GM18507 (cell line): ENCODE results near the gene RBM43.
"Not testable (repeated sequence)": the region's sequence is repeated elsewhere in the genome, so short reads cannot be mapped to it uniquely, and the experiment has no call there.

Experiments
- DNase-seq: peaks from one replicate; pipeline ENCODE4 v3.0.0; 2011; ENCODE audit warnings: low read depth; ENCODE audit not compliant: insufficient read length; ENCODE audit errors: extremely low spot score
- FAIRE-seq: peaks from 2 replicates; lab custom pipeline; 2011; peaks lifted over from hg19 to GRCh38; lab: Jason Lieb, UNC

Gene RBM43

DNA sequence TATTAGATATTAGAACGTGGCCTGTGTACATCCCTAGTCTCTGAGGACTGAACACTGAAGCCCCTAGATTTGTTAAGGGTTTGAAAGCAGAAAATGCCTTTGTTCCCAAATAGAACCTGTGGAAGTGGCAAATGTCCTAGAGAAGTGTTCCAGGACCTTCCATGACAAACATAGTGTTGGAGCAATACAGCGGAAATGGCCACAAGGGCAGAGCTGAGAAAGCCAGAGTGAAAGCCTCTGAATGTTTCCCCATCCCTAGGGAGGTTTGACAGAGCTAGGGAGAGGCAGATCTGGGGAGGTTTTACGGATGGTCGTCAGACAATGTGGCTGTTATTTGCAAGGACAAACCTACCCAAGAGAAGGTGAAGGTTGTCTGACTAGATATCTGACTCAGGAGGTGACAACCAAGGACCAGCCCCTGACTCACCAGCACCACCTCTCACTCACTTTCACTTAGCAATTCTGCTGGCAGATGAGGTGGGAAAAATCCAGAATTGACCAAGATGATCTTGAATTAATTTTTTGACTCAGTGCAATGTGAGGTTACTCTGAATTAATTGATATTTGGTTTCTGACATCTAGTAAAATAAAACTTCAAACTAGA is 24.1 kb downstream of the RBM43 start:
- FAIRE-seq: no peak
- no peak for DNase-seq

DNA sequence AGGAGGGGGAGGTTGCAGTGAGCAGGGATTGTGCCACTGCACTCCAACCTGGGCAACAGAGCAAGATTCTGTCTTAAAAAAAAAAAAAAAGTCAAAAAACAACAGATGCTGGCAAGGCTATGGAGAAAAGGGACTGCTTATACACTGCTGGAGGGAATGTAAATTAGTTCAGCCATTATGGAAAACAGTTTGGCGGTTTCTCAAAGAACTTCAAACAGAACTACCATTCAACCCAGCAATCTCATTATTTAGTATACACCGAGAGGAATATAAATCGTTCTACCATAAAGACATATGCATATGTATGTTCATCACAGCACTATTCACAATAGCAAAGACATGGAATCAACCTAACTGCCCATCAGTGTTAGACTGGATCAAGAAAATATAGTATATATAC is 27.9 kb downstream of the RBM43 start:
- FAIRE-seq, DNase-seq: not testable (repeated sequence)

DNA sequence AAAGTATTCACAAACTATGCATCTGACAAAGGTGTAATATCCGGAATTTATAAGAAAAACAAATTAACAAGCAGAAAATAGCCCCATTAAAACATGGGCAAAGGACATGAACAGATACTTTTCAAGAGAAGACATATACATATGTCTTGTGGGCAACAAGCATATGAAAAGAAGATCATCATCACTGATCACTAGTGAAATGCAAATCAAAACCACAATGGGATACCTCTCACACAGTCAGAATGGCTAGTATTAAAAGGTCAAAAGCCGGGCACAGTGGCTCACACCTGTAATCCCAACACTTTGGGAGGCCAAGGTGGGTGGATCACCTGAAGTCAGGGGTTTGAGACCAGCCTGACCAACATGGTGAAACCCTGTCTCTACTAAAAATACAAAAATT is 28.4 kb downstream of the RBM43 start:
- not testable (repeated sequence) for FAIRE-seq

DNA sequence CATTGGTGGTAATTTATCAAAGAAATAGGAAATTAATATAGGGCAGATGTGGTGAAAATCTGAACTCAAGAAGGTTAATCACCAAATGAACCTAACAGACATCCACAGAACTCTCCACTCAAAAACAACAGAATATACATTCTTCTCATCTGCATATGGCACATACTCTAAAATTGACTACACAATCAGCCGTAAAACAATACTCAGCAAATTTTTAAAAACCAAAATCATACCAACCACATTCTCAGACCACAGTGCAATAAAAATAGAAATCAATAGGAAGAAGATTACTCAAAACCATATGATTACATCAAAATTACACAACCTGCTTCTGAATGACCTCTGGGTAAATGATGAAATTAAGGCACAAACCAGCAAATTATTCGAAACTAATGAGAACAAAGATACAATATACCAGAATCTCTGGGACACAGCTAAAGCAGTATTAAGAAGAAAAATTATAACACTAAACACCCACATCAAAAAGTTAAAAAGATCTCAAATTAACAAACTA is 31.0 kb downstream of the RBM43 start:
- no peak for DNase-seq

More for the DNA sequence above, 28.4 kb downstream of the RBM43 start:
- not testable (repeated sequence) for DNase-seq

DNA sequence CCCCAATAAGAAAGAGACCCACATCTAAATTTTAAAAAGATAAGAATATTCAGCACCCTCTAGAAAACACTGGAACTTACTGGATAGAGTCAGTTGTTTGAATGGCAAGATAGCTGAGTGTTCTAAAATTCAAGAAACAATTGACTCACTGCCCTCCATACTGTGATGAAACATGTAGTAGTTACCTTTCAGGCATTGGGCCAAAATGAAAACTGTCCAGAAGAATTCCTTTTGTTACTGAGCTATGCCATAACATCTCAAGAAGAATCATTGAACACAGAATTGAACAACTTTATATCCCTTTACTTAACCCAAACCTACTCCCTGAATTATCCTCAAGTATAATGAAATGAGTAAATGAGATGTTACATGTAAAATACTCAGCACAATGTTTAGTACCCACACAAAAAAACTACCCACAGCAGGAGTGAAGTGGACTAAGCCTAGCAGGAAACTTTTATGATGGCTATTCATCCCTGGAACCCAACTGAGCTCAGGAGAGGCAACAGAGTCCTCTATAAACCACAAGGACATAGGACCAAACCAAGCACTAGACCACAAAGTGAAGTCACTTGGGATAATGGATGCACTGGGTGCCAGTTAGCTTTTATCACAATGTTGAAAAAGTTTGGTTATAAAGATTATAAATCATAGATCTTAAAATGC is 32.7 kb downstream of the RBM43 start:
- no peak for FAIRE-seq
- DNase-seq: no peak

More for the DNA sequence above, 31.0 kb downstream of the RBM43 start:
- FAIRE-seq: no peak

DNA sequence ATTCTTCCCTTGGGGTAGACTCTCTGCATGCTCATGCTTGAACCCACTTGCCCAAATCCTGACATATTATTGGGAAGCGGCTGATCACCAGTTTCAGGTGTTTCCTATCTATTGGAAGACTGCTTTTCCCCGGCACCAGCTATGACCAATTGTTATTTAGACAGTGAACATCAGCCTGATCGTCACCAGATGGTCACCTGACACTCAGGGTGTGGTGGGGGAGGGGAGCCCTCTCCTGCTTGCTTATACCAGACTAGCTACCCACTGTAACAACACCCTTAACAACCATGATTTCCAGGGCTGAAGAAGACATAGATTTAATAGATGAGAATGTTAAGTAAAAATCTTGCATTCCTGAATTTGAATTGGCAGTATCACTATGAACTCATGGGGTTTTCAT is 44.3 kb downstream of the RBM43 start:
- no peak for FAIRE-seq

DNA sequence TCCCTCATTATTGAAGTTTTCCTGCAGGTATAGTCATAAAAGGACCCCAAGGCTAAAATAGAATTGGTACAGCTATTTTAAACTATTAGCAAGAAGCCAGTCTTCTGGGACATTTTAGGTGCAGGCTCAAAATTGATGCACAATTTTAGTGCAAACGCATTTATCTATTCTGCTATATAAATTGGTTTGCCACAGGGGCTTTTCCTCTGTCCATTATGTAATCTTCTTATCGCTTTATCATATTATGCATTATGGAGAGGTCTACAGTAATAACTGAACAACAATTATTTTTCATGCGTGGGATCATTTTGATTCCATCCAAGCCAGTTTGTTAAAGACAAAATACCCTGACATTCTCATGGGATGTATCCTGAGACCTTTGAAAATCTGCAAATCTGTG is 54.6 kb downstream of the RBM43 start:
- DNase-seq (no peak), FAIRE-seq (no peak)

More for the DNA sequence above, 44.3 kb downstream of the RBM43 start:
- DNase-seq: no peak

DNA sequence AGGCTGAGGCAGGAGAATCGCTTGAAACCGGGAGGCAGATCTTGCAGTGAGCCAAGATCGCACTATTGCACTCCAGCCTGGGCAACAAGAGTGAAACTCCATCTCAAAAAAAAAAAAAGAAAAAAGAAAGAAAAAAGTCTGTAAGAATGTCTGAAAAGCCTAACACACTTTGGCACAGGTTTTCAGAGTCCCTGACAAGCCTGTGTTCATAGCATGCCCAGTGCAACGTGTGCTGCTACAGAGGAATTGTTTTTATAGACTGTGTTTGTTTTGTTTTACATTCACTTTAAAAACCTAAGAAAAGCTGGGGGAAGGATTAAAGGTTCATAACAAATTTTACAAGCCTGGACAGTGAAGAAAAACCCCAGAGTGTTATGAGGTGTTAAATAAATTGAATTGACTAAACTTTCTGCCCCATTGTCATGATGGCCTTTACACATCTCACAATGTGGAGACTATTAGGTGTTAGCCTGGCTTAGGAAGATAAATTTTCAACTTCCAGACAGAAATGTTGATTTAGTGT is 55.2 kb downstream of the RBM43 start:
- FAIRE-seq (no peak), DNase-seq (no peak)

DNA sequence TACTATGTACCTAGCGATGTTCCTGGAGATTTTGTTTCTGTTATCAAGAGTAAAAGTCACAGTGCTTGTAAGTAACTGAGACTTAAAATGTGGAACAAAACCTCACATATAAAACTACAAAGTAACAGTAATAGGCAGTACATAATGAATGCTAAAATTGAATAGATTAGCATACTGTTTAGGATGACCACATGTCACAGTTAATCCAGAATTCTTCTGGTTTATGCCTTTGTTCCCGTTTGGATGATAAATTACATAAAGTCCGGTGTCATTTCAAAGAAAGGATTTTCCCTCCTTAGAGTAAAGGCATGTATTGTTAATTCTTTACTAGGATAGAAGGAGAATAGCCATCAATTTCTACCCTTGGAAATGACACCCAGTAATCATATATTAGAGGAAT is 56.1 kb downstream of the RBM43 start:
- no peak for FAIRE-seq
- no peak for DNase-seq

DNA sequence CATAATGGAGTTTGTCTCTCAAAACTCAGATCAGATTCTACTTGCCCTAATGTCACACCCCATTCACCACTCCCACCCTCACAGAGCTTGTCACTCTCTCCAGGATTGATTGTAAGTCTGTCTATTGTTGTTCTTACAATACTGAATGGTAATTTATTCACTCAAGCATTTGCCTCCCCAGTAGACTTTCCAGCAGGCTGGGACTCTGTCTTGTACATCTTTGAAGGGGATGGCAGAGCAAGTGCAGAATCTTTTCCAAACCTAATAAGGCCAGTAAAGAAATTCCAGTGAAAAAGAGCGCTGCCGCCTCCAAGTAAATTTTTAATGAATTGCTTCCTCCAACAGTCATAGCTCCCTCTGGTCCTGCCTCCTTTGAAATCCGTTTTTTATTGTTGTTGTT is 56.9 kb downstream of the RBM43 start:
- FAIRE-seq: no peak

DNA sequence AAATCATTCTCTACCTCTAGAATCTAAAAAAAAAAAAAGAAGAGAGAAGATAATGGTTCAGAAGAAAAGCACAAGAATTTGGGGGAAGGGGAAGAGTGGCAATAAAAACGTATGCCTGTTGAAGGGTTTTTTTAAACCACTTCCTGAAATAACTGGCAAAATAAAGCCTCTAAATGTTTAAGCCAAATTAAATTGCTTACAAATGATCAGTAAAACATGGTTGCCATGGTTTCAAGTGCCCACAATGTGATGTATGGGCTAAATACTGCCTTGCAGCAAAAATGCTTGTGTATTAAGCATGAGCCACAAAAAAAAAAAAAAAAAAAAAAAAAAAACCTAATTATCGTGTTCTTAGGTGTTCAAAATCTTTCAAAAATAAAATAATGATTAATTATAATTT is 60.8 kb downstream of the RBM43 start:
- DNase-seq: no peak
- FAIRE-seq: no peak

More for the DNA sequence above, 56.9 kb downstream of the RBM43 start:
- DNase-seq: no peak

DNA sequence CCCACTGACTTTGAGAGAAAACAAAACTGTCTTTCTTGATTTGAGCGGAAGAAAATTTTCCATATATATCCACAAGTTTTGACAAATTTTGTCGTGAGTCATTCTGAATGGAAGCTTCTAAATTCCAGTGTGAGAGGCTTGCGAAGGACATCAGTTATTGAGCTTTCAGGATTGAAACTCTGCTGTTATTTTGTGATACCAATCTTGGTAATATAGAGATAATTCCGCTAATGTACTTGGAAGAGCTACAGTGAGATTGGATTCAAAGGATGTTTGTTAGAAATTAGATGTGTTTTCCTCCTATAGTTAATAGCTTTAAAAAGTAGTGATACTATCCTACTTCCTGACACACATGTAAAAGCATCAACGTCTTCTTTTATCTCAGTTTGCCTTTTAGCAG is 61.4 kb downstream of the RBM43 start:
- DNase-seq (no peak), FAIRE-seq (no peak)

DNA sequence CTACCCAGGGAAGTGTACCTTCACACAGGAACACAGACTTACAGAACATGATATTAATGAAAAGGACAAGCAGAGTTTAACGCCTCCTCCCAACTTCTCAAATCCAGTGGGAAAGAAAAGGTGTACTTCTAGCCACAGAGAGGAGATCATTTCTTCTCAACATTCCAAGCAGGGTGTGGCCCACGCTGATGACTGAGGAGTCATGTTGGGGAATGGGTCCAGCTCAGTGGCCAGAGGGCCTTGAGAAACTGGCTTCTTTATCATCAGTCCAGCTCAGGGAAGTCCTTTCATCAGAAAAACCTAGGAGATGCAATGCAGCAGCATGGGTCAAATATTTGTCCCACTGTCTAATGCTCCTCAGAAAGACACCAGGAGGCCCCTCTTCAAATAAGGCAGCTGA is 63.0 kb downstream of the RBM43 start:
- DNase-seq: no peak
- FAIRE-seq: no peak
